HCT116 (cell line): Measurements from ENCODE around the gene PAN3. TPM values are rescaled to one million over a fixed set of nuclear protein-coding genes. Genes with fewer than 3 reads are reported as not detected.

Experiments used
- ATAC-seq: fragments of 200-7000 bp; cut with Tn5 transposase; 2 replicates; pipeline ENCODE4 v1.9.1; 2020; ENCODE audit warnings: mild to moderate bottlenecking, moderate library complexity
- BruUV-seq: library from RNA; stranded (reverse); fragments of 400-500 nt; replicated peaks from 2 replicates; lab custom pipeline; 2021; lab: Mats Ljungman, UMichigan
- CTCF ChIA-PET: fragments of 300-600 bp; sonication (Branson Sonifier 250); formaldehyde crosslinking; loops from one replicate; lab custom pipeline; 2021; ENCODE audit warnings: antibody characterized with exemption; lab: Charles Lee
- POLR2A ChIA-PET: fragments of 300-600, 350-600 bp; sonication (Branson Sonifier 250); formaldehyde crosslinking; loops from one replicate; lab custom pipeline; 2021; ENCODE audit warnings: antibody characterized with exemption; lab: Charles Lee
- RAD21 ChIA-PET, 2 experiments: fragments of 300-600 bp; sonication (Branson Sonifier 250); formaldehyde crosslinking; loops; one replicate each; lab custom pipeline; 2023; ENCODE audit warnings: low total read pairs in 2 of 2; ENCODE audit not compliant: uncharacterized antibody in 2 of 2, unreplicated experiment in 2 of 2, low non-redundant PET in 1 of 2; lab: Charles Lee
- DNase-seq: peaks from one replicate; pipeline ENCODE4 v3.0.0-alpha.2; 2010; ENCODE audit warnings: low read depth, low spot score
- H2AFZ ChIP-seq: fragments of 200-600 bp; shearing (Covaris generic), sonication (generic); 2 replicates; pipeline ENCODE4 v1.6.1; 2017; ENCODE audit warnings: low read depth, mixed run types, mixed read lengths, antibody characterized with exemption, low read length; ENCODE audit not compliant: poor library complexity, severe bottlenecking
- H3K27ac ChIP-seq: 2 replicates; pipeline ENCODE4 v1.5.1; 2012; ENCODE audit warnings: low read depth, low read length
- H3K27me3 ChIP-seq: fragments of 200-600 bp; sonication (generic); 2 replicates; pipeline ENCODE4 v1.6.1; 2016; ENCODE audit warnings: mixed run types, low read length, mixed read lengths; ENCODE audit not compliant: insufficient read depth
- H3K36me3 ChIP-seq, 2 experiments: fragments of 200-500 bp in 1 of 2; fragments of 200-600 bp in 1 of 2; sonication (Bioruptor generic) in 1 of 2; sonication (generic) in 1 of 2; 2 replicates each; pipeline versions ENCODE4 v1.5.1 to v1.6.1; 2014 to 2016; ENCODE audit warnings: low read length in 2 of 2, inconsistent platforms in 1 of 2, mixed read lengths in 1 of 2, mixed run types in 1 of 2; ENCODE audit not compliant: insufficient read depth in 2 of 2, control insufficient read depth in 1 of 2
- H3K4me1 ChIP-seq, 2 experiments: fragments of 200-600 bp in 1 of 2; sonication (generic) in 1 of 2; 2 replicates each; pipeline versions ENCODE4 v1.5.1 to v1.6.1; 2012 to 2017; ENCODE audit warnings: low read length in 2 of 2, inconsistent platforms in 1 of 2, mild to moderate bottlenecking in 1 of 2, mixed read lengths in 1 of 2, mixed run types in 1 of 2, moderate library complexity in 1 of 2; ENCODE audit not compliant: insufficient read depth in 2 of 2, control insufficient read depth in 1 of 2
- H3K4me2 ChIP-seq: fragments of 200-600 bp; sonication (generic); 2 replicates; pipeline ENCODE4 v1.6.1; 2017; ENCODE audit warnings: mixed run types, low read length, mixed read lengths
- H3K4me3 ChIP-seq, 2 experiments: fragments of 200-600 bp in 1 of 2; sonication (generic) in 1 of 2; replicated peaks in 1 of 2; 2 replicates each; pipeline ENCODE4 v1.5.1; 2011 to 2016; ENCODE audit warnings: low read length in 2 of 2, control low read depth in 1 of 2, low read depth in 1 of 2, mild to moderate bottlenecking in 1 of 2, mixed read lengths in 1 of 2, mixed run types in 1 of 2
- H3K79me2 ChIP-seq: fragments of 200-600 bp; sonication (generic); 2 replicates; pipeline ENCODE4 v1.6.1; 2017; ENCODE audit warnings: mild to moderate bottlenecking, mixed run types, low read length, moderate library complexity, mixed read lengths; ENCODE audit not compliant: insufficient read depth
- H3K9ac ChIP-seq: fragments of 200-600 bp; sonication (generic); 2 replicates; pipeline ENCODE4 v1.6.1; 2016; ENCODE audit warnings: low read length, mixed read lengths
- H3K9me2 ChIP-seq: fragments of 200-600 bp; sonication (generic), shearing (Covaris generic); 2 replicates; pipeline ENCODE4 v1.6.1; 2017; ENCODE audit warnings: mixed run types, mild to moderate bottlenecking, moderate library complexity; ENCODE audit not compliant: insufficient read depth
- H3K9me3 ChIP-seq, 2 experiments: fragments of 200-500 bp in 1 of 2; fragments of 200-600 bp in 1 of 2; sonication (Bioruptor generic) in 1 of 2; sonication (generic) in 1 of 2; 2 replicates each; pipeline ENCODE4 v1.6.1; 2014 to 2017; ENCODE audit warnings: low read length in 2 of 2, mixed read lengths in 2 of 2, inconsistent platforms in 1 of 2, low read depth in 1 of 2, mild to moderate bottlenecking in 1 of 2, mixed run types in 1 of 2, moderate library complexity in 1 of 2; ENCODE audit not compliant: control insufficient read depth in 1 of 2, insufficient read depth in 1 of 2
- H4K20me1 ChIP-seq: fragments of 200-600 bp; sonication (generic), shearing (Covaris generic); 2 replicates; pipeline ENCODE4 v1.6.1; 2017; ENCODE audit warnings: mixed run types, mild to moderate bottlenecking, moderate library complexity; ENCODE audit not compliant: insufficient read depth
- FOSL1 ChIP-seq: IDR thresholded peaks from 2 replicates; pipeline ENCODE4 v1.6.1; 2012; ENCODE audit warnings: low read depth
- MAX ChIP-seq: IDR thresholded peaks from 2 replicates; pipeline ENCODE4 v1.6.1; 2012
- RAD21 ChIP-seq: IDR thresholded peaks from 2 replicates; pipeline ENCODE4 v1.6.1; 2012; ENCODE audit warnings: low read depth, mild to moderate bottlenecking
- REST ChIP-seq: IDR thresholded peaks from 2 replicates; pipeline ENCODE4 v1.6.1; 2012; ENCODE audit warnings: low read depth
- TCF7L2 ChIP-seq: IDR thresholded peaks from 2 replicates; pipeline ENCODE4 v1.7.0; 2011; ENCODE audit warnings: borderline replicate concordance, inconsistent platforms; ENCODE audit not compliant: insufficient read depth, insufficient read length; ENCODE audit errors: extremely low read depth
- ZNF274 ChIP-seq: fragments of 200-500 bp; sonication (Bioruptor generic); IDR thresholded peaks from 2 replicates; pipeline ENCODE4 v1.6.1; 2014; ENCODE audit warnings: mild to moderate bottlenecking, low read depth, low read length, inconsistent platforms
- intact Hi-C: fragments of 100-400 bp; cut with micrococcal nuclease; formaldehyde crosslinking; loops from 2 replicates; pipeline ENCODE4 v1.10.0; 2022
- total RNA-seq: library from RNA; stranded (reverse); gene quantifications from one replicate; pipeline ENCODE4 v1.2.1, GENCODE V29; 2021; ENCODE audit not compliant: unreplicated experiment

Gene PAN3
- total RNA-seq, 1 experiment from 2014 or later: 30.1 TPM

GRCh38 chr13:28314879-28315278 is 176.5 kb downstream of the PAN3 start:
- POLR2A ChIA-PET: no interaction called here
- Histone ChIP-seq H3K36me3 (no peaks in the 10 kb centered on the region), H3K27me3 (no peaks in the 10 kb centered on the region), H3K4me3 (no peak overlapping the region), H3K9ac (no peak overlapping the region), H3K27ac (no peak overlapping the region), H2AFZ (no peak overlapping the region), H3K9me3 (no peaks in the 10 kb centered on the region), H3K79me2 (no peaks in the 10 kb centered on the region), H3K4me1 (no peaks in the 10 kb centered on the region), H3K9me2 (no peaks in the 10 kb centered on the region), H4K20me1 (no peaks in the 10 kb centered on the region), H3K4me2 (no peak overlapping the region)
- ATAC-seq (no peak), DNase-seq (no peak)
- no peak for TF ChIP-seq RAD21
- TF ChIP-seq ZNF274: no peak
- TF ChIP-seq FOSL1: no peak
- no peak for TF ChIP-seq REST
- TF ChIP-seq MAX: no peak
- TF ChIP-seq TCF7L2: no peak
- CTCF ChIA-PET: interaction anchor here (1.5 kb wide), 1 partner anchor 482 kb away, joined by 4 read pairs; no protein-coding TSS in a partner anchor
- no TSS peak for BruUV-seq
- intact Hi-C loops: no loop called here
- RAD21 ChIA-PET: no interaction called here
